ENCODE data around the gene LTO1. TPM values are rescaled to one million over a fixed set of nuclear protein-coding genes. Genes with fewer than 3 reads are reported as not detected.

Gene LTO1
- total and polyA plus RNA-seq, 2 experiments from 2014 or later = 20.1 to 23.3 TPM

DNA sequence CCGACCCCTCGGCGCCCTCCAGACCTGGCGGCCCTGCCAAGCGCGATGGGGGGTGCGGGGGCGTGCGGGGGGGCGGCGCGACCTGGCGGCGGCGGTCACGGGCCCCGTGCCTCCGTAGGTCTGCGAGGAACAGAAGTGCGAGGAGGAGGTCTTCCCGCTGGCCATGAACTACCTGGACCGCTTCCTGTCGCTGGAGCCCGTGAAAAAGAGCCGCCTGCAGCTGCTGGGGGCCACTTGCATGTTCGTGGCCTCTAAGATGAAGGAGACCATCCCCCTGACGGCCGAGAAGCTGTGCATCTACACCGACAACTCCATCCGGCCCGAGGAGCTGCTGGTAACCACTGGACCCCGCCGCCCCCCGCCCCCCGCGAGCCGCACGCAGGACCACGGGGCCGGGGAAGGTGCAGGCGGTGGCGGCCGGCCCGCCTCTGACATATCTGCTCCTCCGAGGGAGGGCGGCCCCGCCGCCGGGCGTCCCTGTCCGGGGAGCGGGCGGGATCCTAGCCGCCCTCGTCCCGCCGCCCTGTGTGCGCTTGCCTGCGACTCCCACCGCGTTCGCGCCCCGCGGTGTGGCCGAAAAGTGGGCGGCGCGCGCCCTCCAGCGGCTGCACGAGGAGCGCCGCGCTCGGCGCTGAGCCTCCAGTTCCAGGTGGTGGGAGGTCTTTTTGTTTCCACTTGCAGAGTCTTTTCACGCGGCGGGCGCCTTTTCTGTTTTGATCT, 32.1 kb downstream of the LTO1 start:
- H4K20me1 ChIP-seq (replicated peaks; ENCODE audit: insufficient read depth) = peaks cover 5% of the 10 kb centered on the region
- peaks cover 9% of the 10 kb centered on the region for H3K4me1 ChIP-seq (ENCODE audit: insufficient read depth)
- H3F3A ChIP-seq (replicated peaks; ENCODE audit: low read depth) = no peaks in the 10 kb centered on the region; the same call in 1 of the 2 replicates
- no peaks in the 10 kb centered on the region for H3K9me2 ChIP-seq (ENCODE audit: insufficient read depth)
- H3K36me3 Mint-ChIP-seq (ENCODE audit: low read depth) = peaks cover 43% of the 10 kb centered on the region
- peak overlapping the region; percentile 75 for H3K4me3 Mint-ChIP-seq
- ATAC-seq = peak; percentile 17
- TF ChIP-seq, protein P1, sequence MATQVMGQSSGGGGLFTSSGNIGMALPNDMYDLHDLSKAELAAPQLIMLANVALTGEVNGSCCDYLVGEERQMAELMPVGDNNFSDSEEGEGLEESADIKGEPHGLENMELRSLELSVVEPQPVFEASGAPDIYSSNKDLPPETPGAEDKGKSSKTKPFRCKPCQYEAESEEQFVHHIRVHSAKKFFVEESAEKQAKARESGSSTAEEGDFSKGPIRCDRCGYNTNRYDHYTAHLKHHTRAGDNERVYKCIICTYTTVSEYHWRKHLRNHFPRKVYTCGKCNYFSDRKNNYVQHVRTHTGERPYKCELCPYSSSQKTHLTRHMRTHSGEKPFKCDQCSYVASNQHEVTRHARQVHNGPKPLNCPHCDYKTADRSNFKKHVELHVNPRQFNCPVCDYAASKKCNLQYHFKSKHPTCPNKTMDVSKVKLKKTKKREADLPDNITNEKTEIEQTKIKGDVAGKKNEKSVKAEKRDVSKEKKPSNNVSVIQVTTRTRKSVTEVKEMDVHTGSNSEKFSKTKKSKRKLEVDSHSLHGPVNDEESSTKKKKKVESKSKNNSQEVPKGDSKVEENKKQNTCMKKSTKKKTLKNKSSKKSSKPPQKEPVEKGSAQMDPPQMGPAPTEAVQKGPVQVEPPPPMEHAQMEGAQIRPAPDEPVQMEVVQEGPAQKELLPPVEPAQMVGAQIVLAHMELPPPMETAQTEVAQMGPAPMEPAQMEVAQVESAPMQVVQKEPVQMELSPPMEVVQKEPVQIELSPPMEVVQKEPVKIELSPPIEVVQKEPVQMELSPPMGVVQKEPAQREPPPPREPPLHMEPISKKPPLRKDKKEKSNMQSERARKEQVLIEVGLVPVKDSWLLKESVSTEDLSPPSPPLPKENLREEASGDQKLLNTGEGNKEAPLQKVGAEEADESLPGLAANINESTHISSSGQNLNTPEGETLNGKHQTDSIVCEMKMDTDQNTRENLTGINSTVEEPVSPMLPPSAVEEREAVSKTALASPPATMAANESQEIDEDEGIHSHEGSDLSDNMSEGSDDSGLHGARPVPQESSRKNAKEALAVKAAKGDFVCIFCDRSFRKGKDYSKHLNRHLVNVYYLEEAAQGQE (IDR thresholded peaks at IDR 0.05; ENCODE audit: unreplicated experiment) = no peak
- TF ChIP-seq, protein P2, sequence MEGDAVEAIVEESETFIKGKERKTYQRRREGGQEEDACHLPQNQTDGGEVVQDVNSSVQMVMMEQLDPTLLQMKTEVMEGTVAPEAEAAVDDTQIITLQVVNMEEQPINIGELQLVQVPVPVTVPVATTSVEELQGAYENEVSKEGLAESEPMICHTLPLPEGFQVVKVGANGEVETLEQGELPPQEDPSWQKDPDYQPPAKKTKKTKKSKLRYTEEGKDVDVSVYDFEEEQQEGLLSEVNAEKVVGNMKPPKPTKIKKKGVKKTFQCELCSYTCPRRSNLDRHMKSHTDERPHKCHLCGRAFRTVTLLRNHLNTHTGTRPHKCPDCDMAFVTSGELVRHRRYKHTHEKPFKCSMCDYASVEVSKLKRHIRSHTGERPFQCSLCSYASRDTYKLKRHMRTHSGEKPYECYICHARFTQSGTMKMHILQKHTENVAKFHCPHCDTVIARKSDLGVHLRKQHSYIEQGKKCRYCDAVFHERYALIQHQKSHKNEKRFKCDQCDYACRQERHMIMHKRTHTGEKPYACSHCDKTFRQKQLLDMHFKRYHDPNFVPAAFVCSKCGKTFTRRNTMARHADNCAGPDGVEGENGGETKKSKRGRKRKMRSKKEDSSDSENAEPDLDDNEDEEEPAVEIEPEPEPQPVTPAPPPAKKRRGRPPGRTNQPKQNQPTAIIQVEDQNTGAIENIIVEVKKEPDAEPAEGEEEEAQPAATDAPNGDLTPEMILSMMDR (conservative IDR thresholded peaks at IDR 0.05; ENCODE audit: low read depth in 2 of 2) = peak; percentile 77 to 90
- no peak for TF ChIP-seq JUNB (IDR thresholded peaks at IDR 0.05; ENCODE audit: unreplicated experiment)
- H3K4me3 ChIP-seq = peak overlapping the region; percentile 91
- H3K4me2 ChIP-seq = peak overlapping the region; percentile 94
- H3K27ac Mint-ChIP-seq = no peak overlapping the region
- H3K36me3 ChIP-seq (ENCODE audit: insufficient read depth) = no peaks in the 10 kb centered on the region
- H3K9me3 Mint-ChIP-seq = peaks cover 2% of the 10 kb centered on the region; the same call in 2 of the 3 replicates
- no peak overlapping the region for H2AFZ ChIP-seq
- DNase-seq (ENCODE audit: low spot score) = peak; percentile 81
- peaks cover 23% of the 10 kb centered on the region for H3K79me2 ChIP-seq (replicated peaks; ENCODE audit: insufficient read depth)
- peaks cover 21% of the 10 kb centered on the region for H3K27me3 ChIP-seq (ENCODE audit: insufficient read depth)
- H3K4me1 Mint-ChIP-seq = peaks cover 5% of the 10 kb centered on the region; the same call in 1 of the 3 replicates
- peaks cover 33% of the 10 kb centered on the region for H3K27me3 Mint-ChIP-seq (ENCODE audit: insufficient read depth, low read depth, poor library complexity)
- no peak overlapping the region for H3K27ac ChIP-seq (ENCODE audit: low read depth)

DNA sequence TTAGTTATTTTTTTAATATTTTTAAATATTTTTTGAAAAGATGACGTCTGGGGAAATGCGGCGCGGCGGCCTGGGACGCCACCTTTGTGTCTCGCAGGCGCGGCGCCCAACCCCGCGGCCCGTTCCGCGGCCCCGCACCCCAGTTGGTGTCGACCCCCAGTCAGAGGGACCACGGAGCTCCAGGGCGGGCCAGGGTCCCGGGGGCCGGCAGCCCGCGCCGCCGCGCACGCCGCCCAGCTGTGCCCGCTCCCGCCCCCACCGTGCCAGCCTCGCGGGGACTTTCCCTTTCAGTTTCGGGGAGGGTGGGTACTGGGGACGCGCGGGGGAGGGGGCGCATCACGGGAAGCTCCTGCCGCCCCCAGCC, 32.6 kb downstream of the LTO1 start:
- H3K27me3 ChIP-seq (ENCODE audit: insufficient read depth) = peaks cover 24% of the 10 kb centered on the region
- no peak overlapping the region for H2AFZ ChIP-seq
- H3K4me3 ChIP-seq = peak overlapping the region; percentile 91
- peak overlapping the region; percentile 94 for H3K4me2 ChIP-seq
- H3K27ac ChIP-seq (ENCODE audit: low read depth) = no peak overlapping the region
- H3K79me2 ChIP-seq (replicated peaks; ENCODE audit: insufficient read depth) = peaks cover 23% of the 10 kb centered on the region
- peaks cover 11% of the 10 kb centered on the region for H3K4me1 ChIP-seq (ENCODE audit: insufficient read depth)
- Mint-ChIP-seq H3K9me3 (peaks cover 2% of the 10 kb centered on the region; the same call in 2 of the 3 replicates), H3K4me3 (peak overlapping the region; percentile 94; the same call in 2 of the 3 replicates), H3K36me3 (ENCODE audit: low read depth) (peaks cover 38% of the 10 kb centered on the region), H3K27me3 (ENCODE audit: insufficient read depth, low read depth, poor library complexity) (peaks cover 36% of the 10 kb centered on the region), H3K4me1 (peaks cover 5% of the 10 kb centered on the region; the same call in 1 of the 3 replicates), H3K27ac (no peak overlapping the region)
- ATAC-seq = no peak
- peak; percentile 27 for DNase-seq (ENCODE audit: low spot score)
- H3K36me3 ChIP-seq (ENCODE audit: insufficient read depth) = no peaks in the 10 kb centered on the region
- H3F3A ChIP-seq (replicated peaks; ENCODE audit: low read depth) = peaks cover 4% of the 10 kb centered on the region; the same call in 1 of the 2 replicates
- TF ChIP-seq EZH2 (IDR thresholded peaks at IDR 0.05; ENCODE audit: low read depth, unreplicated experiment) (no peak), JUNB (IDR thresholded peaks at IDR 0.05; ENCODE audit: unreplicated experiment) (no peak), NANOG (IDR thresholded peaks at IDR 0.05; ENCODE audit: borderline replicate concordance) (no peak)
- H3K9me2 ChIP-seq (ENCODE audit: insufficient read depth) = no peaks in the 10 kb centered on the region
- peaks cover 5% of the 10 kb centered on the region for H4K20me1 ChIP-seq (replicated peaks; ENCODE audit: insufficient read depth)

Data from GM23338 (cell line).